ENCODE data around the gene BSN. TPM values are rescaled to one million over a fixed set of nuclear protein-coding genes. Genes with fewer than 3 reads are reported as not detected.

BSN gene
- total and polyA plus RNA-seq, 2 of the 4 experiments (the other 2 are of a cell fraction) = under 0.01 to 0.03 TPM

GRCh38 chr3:49711489-49711888, 157.2 kb downstream of the BSN start:
- intact Hi-C loops (cut with micrococcal nuclease) = no loop called here
- Histone ChIP-seq H2AK9ac (replicated peaks; ENCODE audit: low read depth, low read length, poor library complexity) (no peak overlapping the region), H3K56ac (ENCODE audit: extremely low read depth, insufficient read depth, low read length) (no peak overlapping the region), H4K91ac (ENCODE audit: insufficient read depth, low read depth, low read length) (no peak overlapping the region), H3K9ac (ENCODE audit: low read depth, low read length) (no peak overlapping the region), H3K4me2 (ENCODE audit: low read depth, low read length) (no peak overlapping the region), H2BK15ac (ENCODE audit: low read depth, low read length) (no peak overlapping the region), H2BK20ac (ENCODE audit: low read depth, low read length) (no peak overlapping the region), H4K5ac (ENCODE audit: low read depth, low read length) (no peak overlapping the region), H4K8ac (ENCODE audit: low read depth in 2 of 2, low read length in 2 of 2) (no peak overlapping the region), H3K14ac (replicated peaks; ENCODE audit: low read depth, low read length) (no peak overlapping the region), H3K9me1 (ENCODE audit: insufficient read depth, low read length) (no peaks in the 10 kb centered on the region; the same call in 1 of the 2 replicates), H3K4ac (ENCODE audit: low read depth, low read length) (no peak overlapping the region), H3K23ac (ENCODE audit: low read depth, low read length) (no peak overlapping the region), H4K20me1 (ENCODE audit: insufficient read depth, low read length) (no peaks in the 10 kb centered on the region), H2BK120ac (ENCODE audit: low read depth, low read length) (no peak overlapping the region), H3K27ac (ENCODE audit: insufficient read depth, low read length) (no peak overlapping the region), H2AK5ac (ENCODE audit: low read depth, low read length) (no peak overlapping the region), H3K79me1 (ENCODE audit: low read depth in 1 of 2, low read length in 2 of 2) (no peaks in the 10 kb centered on the region), H3K27me3 (ENCODE audit: control insufficient read depth, insufficient read depth, low read length) (no peaks in the 10 kb centered on the region), H3K36me3 (ENCODE audit: control insufficient read depth, insufficient read depth, low read length) (peaks cover 16% of the 10 kb centered on the region; the same call in 1 of the 2 replicates), H3K4me1 (ENCODE audit: control insufficient read depth, insufficient read depth, low read length) (no peaks in the 10 kb centered on the region), H3K9me3 (ENCODE audit: control insufficient read depth, insufficient read depth, low read length) (no peaks in the 10 kb centered on the region), H3K4me3 (ENCODE audit: insufficient read depth, low read depth, low read length) (no peak overlapping the region), H2AFZ (replicated peaks; ENCODE audit: low read length, poor library complexity) (no peak overlapping the region), H3K18ac (ENCODE audit: low read depth, low read length) (no peak overlapping the region), H2BK5ac (ENCODE audit: low read depth, low read length, poor library complexity, severe bottlenecking) (no peak overlapping the region)
- WGBS, 2 experiments (ENCODE audit: extremely low coverage in 2 of 2, insufficient read length in 1 of 2) = no CpG with 5 or more reads among the region's 5 CpGs
- POLR2A ChIA-PET (ENCODE audit: unreplicated experiment) = no interaction called here
- no peak for ATAC-seq (ENCODE audit: low read depth)
- TF ChIP-seq BHLHE40 (IDR thresholded peaks at IDR 0.05; ENCODE audit: low read depth, low read length) (no peak), CTCF (conservative IDR thresholded peaks at IDR 0.05; ENCODE audit: low read depth, low read length) (no peak)
- dilution Hi-C loops (cut with HindIII; ENCODE audit: low sequenced_read_pairs, unreplicated experiment) = no loop called here
- no TSS peak for BruUV-seq (replicated peaks)
- in situ Hi-C loops (cut with MboI; ENCODE audit: low sequenced_read_pairs) = no loop called here
- CTCF ChIA-PET = no interaction called here
- DNase-seq = no peak

All from IMR-90 (cell line).